HG03342 (cell line): ENCODE data around the gene HDAC8.
A peak's percentile ranks its signal among the peaks of the same experiment; 100 is the strongest.
"Not testable (repeated sequence)": the region's sequence is repeated elsewhere in the genome, so short reads cannot be mapped to it uniquely, and the experiment has no call there.

Experiments
- ATAC-seq: cut with Tn5 transposase; IDR thresholded peaks from one replicate; pipeline ENCODE4 v1.9.1; 2021; ENCODE audit warnings: mild to moderate bottlenecking, moderate library complexity; ENCODE audit not compliant: unreplicated experiment

Gene HDAC8

DNA sequence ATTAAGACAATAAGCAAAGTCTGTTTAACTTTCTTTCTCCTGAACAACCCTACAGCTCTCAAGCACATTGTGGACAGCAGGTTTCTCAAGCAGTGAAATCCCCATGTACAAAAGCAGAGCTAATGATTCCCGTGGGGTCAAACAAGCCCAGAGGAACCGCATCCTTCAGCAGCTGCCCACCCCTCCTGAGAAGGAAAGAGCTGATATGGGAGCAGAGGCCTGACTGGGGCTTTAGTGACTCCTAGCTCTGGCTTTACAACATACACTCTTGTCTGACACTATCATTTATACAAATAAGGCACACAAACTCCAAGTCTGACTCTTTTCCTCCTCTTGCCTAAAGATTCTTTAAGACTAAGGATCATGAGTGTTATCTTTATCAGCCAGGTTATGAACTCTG is 32.8 kb downstream of the HDAC8 start:
- ATAC-seq, result no peak

DNA sequence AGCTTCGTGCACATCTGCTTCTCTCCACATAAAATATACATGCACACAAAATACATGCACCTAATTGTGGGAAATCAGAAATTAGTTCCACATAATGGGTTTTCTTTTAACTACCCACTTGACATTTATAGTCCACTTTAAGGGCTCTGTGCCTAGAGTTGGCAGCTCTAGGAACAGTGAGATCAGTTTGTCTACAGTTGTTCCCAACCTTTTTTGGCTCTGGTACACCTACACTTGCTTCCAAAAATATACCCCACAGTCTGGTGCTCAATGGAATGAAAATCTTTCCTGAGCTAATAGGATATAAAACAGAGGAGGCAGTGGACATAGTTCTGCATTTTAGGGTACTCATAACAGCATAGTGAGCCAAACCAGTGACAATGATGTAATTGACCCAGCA is 36.1 kb downstream of the HDAC8 start:
- ATAC-seq, result no peak

DNA sequence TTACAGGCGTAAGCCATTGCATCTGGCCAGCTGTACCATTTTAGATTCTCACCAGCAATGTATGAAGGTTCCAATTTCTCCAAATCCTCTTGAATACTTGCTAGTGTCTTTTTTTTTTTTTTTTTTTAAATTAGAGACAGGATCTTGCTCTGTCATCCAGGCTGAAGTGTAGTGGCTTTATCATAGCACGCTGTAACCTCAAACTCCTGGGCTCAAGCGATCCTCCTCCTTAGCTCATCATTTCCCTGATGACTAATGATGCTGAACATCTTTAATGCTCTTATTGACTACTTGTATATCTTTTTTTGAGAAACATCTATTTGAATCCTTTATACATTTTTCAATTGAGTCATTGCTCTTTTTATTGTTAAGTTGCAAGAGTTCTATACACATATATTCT is 40.3 kb downstream of the HDAC8 start:
- no peak for ATAC-seq

DNA sequence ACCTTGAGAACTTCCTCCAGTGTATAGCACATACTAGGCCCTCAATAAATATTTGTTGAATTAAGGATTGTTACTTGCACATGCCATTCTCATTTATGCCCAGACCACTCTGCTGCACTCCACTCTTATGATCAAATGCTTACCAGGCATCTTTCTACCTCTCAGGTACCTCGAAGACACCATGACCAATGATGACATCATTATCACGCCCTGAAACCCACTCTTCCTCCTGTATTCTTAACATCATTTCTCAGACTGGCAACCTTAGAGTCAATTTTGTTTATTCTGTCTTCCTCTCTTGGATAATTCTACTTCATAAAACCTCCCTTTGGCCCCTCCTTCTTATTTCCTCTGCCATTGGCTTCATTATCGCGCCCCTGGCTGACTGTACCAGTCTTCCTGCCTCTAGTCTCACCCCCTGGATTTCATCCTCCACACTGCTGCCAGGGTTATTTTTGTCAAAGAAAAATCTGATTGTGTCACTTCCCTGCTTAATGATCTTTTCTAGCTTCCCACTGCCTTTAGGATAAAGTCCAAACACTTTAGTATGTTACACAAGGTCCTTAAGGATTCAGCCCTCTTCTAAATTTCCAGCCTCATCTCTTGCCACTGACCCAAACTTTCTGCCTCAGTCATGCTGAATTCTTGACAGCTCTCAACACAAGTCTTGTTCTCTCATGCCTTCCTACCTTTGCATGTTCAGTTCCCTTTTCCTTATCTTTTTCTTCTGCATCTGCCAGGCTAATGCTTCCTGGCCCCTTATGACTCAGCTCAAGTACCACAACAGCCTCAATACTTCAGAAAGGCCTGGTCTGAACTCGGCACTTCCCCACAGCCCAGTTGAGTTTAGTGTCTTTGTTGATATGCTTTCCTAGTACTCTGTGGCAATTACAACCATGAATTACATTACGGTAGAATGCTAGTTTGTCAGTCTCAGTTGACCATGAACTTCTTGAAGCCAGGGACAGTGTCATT is 45.8 kb downstream of the HDAC8 start:
- ATAC-seq, result peak; percentile 57

DNA sequence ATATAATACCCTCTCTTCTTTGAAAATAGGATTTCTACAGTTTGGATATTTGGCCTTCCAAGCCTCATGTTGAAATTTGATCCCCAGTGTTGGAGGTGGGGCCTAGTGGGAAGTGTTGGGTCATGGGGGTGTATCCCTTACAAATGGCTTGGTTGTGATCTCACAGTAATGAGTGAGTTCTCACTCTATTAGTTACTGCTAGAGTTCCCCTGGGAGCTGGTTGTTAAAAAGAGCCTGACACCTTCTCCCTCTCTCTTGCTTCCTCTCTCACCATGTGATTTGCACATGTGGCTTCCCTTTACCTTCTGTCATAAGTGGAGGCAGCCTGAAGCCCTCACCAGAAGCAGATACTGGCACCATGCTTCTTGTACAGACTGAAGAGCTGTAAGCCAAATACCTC is 73.9 kb downstream of the HDAC8 start:
- ATAC-seq, result peak; percentile 68

DNA sequence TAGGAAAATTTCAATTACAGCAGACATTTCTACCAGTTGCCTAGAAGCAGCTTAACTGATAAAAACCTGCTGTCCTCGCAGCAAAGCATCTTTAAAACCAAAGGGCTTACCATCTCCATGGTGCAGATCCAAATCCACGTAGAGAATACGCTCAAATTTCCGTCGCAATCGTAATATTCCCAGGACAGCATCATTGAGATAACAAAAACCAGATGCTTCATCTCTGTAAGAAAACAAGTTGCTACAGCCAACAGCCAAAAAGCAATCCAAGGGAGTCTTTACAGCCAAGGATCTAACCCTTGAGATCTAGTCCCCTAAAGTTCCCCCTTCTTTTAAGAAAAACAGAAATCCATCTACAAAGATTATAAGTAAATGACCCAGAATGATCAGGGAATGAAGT is 77.6 kb downstream of the HDAC8 start:
- ATAC-seq, result no peak

DNA sequence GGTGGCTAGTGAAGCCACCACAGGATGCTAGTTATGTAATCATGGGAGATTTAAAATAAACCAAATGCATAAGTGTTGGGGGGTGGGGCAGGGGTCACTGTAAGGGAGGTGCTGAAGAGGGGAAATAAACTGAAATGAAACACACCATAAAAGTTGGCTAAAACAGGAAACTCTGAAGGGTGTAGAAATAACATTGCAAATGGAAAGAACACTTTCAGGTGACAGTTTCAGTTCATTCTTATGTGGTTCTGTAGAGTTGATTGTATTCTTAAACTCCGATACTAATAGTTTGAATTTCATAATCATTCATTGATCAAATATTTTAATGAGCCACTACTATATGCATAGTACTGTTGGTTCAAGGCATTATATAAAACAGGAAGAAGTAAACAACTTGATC is 80.1 kb downstream of the HDAC8 start:
- peak; percentile 69 for ATAC-seq

DNA sequence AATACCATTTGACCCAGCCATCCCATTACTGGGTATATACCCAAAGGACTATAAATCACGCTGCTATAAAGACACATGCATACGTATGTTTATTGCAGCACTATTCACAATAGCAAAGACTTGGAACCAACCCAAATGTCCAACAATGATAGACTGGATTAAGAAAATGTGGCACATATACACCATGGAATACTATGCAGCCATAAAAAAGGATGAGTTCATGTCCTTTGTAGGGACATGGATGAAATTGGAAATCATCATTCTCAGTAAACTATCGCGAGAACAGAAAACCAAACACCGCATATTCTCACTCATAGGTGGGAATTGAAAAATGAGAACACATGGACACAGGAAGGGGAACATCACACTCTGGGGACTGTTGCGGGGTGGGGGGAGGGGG is 82.4 kb downstream of the HDAC8 start:
- not testable (repeated sequence) for ATAC-seq

DNA sequence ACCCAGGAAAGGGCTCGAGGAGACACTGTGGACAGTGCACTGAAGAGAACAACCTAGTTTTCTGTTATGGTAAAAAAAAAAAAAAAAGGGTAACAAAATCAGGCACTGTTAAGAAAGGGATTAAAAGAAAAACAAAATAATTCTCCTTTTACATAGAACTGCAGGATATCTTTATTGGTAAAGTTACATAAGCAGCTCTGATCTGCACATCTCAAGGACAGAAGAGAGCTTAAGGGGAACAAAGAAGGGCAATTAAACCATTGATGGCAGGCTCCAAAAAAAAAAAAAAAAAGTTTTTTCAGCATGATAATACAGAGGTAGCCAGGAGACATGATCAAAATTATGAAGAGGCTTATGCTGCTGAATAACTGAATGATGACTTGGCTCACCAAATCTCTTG is 85.0 kb downstream of the HDAC8 start:
- ATAC-seq, result no peak

DNA sequence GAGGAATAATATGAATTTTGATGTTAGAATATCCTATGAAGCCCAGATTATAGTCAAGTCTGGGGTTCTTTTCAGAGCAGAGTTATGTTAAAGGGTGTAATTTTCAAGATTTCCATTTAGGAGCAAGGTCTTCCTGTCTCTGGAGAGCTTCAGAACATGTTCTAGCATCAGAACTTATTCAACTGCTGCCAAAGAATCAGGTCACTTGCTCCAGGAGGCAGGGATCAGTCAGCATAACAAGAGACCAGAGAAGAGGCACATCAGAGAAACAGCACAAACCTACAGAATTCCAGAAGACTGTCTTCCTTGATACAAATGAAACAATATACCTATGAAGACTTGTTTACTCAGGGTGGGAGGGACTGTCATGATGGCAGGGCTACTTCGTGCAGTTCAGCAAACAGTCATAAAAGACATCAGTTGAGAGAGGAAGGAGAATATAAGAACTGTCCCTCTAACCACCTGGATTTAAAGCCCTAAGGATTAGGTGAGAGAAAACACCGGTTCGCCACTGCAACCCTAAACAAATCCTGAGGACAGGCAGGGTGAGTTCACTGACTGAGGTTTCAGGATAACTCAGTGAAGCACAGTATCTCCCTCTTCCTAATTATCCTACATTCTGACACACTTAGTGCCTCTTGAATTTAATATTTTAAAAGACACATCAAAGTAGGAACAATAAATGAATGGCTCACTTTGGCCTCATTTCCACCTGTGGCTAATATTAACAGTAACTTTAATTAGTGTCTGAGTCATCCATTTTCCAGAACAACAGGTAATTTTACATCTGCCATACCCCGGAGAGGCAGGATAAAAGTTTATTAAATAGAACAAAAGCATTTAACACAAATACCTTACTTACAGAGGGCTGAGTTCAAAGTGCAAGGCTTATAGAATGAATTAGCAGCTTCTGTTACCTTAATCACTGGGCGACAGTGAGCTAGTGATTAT is 93.0 kb downstream of the HDAC8 start:
- no peak for ATAC-seq

DNA sequence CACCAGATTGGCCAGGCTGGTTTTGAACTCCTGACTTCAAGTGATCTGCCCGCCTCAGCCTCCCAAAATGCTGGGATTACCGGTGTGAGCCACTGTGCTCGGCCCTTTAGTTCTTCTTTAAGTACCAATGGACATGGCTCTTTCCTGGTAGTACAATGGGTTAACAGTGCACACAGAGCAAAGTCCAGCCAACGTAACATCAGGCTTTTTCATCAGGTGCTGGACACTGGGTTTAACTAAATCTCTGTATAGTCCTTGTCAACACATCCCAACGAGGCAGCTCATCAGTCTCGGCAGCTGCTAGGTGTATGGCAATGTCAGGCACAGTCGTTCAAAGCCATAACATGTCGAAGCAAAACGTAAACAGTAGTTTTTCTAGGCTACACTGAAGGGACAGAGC is 93.8 kb downstream of the HDAC8 start:
- ATAC-seq, result no peak

DNA sequence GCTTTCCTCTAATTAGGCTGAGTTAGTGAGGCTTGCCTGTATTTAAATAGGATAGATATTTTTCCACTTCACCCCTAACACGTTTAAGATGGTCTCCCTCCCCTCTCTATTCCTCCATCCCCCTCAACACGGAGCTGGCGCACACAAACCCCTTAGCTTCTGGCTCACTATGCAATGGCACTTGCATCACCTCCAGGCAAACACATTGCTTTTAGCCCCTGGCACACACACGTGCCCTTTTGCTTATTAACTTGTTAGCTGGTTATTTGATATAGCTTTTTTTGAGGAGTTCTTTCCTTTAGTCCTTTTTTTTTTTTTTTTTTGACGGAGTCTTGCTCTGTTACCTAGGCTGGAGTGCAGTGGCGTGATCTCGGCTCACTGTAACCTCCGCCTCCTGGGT is 94.3 kb downstream of the HDAC8 start:
- no peak for ATAC-seq

DNA sequence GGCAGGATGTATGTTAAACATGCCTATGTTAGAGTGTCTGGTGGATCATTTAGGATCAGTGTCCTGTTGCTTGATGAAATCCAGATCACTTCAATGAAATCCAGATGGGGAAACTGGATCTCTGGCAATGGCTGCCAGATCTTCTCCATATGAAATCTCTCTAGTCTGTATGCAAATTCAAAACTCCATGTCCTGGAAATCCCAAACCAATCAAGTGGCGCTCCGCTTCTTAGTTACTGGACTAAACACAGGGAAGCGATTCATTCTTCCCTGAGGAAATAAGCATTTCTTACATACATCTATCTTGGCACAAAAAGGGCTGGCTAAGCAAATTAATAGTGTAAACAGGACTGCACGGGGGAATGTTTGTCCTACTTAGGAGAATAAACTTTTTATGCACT is 94.9 kb downstream of the HDAC8 start:
- no peak for ATAC-seq

DNA sequence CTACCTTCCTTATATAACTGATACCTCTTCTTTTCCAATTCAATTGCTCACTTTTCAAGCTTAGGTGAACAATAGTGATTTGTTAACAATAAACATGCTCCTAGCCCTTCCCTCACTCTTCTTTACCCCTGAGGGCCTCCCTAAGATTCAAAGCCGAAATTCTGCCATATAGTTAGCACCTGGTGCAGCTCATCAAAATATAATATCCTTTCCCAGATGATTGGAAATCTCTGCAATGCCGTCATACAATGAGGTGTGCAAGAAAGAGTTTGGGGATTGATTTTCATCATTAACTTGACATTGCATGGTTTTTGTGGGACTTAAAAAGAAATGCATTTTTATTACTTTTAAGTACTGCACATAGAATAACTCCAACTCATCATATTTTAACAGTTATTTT is 95.3 kb downstream of the HDAC8 start:
- ATAC-seq, result no peak

DNA sequence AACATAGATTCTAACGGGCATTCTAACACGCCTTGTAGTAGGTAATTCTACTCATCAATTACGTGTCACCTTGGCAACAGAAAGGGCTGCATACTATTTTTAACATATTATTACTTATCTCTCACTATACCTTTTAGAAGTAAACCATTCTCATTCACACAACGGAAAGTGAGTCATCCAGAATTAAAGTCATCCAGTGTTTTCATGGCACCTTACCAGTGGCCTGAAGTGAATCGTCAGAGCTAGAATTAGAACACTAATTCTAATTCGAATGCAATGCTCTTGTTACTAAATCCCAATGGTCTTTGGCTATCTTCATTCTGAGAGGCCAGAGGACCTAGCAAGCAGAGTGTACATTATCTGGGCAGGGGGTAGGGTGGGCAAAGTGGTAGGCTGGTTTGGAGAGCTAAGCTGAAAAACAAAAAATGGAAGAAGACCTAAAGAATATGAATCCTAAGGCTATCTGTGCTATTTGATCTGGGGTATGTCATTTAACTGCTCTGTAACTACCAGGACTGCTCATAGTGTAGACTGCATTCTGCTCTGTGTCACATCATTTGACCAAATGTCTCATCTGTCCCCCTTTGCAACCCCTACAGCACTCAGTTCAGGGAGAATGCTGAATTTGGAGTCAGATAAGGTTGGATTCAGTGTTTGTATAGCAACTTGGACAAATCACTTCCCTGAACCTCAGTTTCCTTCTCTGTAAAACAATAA is 96.5 kb downstream of the HDAC8 start:
- no peak for ATAC-seq

DNA sequence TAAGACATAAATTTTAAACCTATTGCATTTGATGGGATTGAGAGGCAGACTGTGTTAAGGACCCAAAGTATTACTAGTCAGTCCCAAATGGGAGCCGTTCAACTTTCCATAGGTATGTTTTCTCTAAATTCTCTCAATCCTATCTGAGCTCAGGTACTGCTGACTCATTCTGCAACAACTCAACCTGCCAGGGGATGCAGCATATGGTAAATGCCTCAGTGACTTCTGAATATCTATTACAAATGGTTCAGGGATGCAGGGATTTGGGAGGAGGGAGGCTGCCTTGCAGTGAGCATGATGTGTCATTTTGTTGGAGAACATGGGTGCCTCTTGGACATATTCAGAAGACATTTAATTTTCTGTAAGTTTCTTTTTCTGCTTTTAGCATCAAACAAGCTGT is 97.3 kb downstream of the HDAC8 start:
- no peak for ATAC-seq

DNA sequence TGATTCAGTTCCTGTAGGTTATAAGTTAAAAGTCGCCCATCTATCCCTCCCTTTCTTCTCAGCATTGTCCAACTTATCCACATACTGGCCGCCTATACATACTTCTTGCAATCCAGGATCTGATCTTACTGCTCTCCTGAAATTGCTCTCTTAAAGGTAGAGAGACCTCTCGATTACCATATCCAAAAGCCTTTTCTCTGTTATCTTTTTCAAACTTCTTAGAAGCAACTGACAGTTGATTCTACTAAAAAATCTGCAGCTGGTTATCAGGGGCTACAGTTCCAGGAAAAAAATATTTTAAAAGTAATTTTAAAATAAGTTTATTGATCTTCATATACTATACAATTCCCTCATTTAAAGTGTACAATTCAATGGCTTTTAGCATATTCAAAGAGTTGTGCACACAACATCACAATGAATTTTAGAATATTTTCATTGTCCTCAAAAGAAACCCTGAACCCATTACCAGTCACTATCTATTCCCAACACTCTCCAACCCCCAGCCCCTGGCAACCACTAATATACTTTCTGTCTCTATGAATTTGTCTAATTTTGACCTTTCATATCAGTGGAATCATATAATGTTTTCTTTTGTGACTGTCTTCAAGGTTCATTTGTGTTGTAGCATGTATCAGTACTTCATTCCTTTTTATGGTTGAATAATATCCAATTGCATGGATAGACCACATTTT is 102.0 kb downstream of the HDAC8 start:
- ATAC-seq, result no peak

DNA sequence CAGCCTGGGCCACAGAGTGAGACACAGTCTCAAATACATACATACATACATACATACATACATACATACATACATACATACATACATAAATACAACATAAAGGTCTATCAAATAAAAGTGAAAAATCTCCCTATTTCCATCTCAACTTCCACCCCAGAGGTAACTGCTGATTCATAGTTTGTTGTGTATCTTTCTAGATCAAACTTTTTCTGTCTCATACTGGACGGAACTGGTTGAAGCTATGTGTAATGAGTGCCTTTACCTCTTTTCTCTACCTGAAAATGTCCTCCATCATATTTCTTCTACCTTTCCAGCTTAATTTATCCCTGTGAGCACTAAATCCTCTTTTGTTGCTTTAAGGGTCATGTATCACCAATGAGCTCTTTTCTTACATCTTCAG is 102.5 kb downstream of the HDAC8 start:
- ATAC-seq, result no peak

DNA sequence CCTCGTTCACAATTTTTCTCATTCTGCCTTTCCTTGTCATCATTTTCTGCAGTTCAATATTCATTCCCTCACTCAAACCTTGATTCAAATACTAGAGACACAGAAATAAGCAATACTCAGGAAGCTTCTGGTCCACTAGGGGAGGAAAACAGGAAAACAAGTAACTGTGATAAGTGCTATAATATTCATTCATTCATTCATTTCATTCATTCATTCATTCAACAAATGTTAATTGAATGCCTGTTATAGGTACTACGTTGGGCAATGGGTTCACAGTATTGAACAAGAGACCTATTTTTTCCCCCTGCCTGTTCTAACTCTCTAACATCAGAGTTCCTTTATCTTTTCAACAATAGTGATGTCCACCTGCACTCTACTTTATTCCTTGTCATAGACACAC is 104.0 kb downstream of the HDAC8 start:
- no peak for ATAC-seq

DNA sequence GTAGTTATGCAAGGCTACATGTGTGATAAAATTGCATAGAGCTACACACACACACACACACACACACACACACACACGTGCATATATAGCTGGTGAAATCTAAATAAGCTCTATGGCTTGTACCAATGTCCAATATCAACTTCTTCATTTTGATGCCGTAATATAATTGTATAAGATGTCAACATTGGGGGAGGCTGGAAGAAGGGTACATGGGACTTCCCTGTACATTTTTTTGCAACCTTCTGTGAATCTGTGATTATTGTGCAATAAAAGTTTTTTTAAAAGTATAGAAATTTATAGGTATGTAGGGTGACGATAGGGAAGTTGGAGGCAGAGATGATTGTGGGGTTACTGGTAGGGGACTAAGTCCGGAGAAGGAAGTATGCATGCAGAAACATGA is 105.5 kb downstream of the HDAC8 start:
- no peak for ATAC-seq

DNA sequence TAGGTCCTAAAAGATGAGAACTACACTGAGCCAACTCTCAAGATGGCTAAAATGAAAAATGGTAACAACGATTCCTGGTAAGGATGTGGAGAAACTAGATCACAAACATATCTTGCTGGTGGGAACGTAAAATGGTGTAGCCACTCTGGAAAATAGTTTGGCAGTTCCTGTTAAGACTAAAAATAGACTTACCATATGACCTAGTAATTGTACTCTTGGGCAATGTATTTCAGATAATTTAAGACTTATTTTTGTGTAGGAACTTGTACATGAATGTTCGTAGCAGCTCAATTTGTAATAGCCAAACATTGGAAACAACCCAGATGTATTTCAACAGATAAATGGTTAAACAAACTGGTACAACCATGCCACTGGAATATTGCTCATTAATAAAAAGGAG is 106.2 kb downstream of the HDAC8 start:
- ATAC-seq, result no peak
